Body of pancreas (tissue), 4 donors: ENCODE results near the gene PSMG3. TPM values are rescaled to one million over a fixed set of nuclear protein-coding genes. Genes with fewer than 3 reads are reported as not detected.
"Not testable (repeated sequence)": the region's sequence is repeated elsewhere in the genome, so short reads cannot be mapped to it uniquely, and the experiment has no call there.

Source experiments
- ATAC-seq: fragments of 150-250 bp; one replicate; pipeline ENCODE4 v1.9.1; 2016
- DNase-seq, 4 donors: peaks; one replicate each; pipeline ENCODE4 v3.0.0-alpha.2; 2019
- H3K27ac ChIP-seq, 4 donors: fragments of 200-600 bp; sonication (generic); 1 replicate in 3 of 4; 2 replicates in 1 of 4; pipeline versions ENCODE4 v1.5.1 to v1.6.1; 2016 to 2019; ENCODE audit warnings: mild to moderate bottlenecking in 1 of 4, mixed read lengths in 1 of 4, moderate library complexity in 1 of 4
- H3K27me3 ChIP-seq, 2 donors: fragments of 200-600 bp; sonication (generic); one replicate each; pipeline ENCODE4 v1.6.0; 2016; ENCODE audit warnings: mild to moderate bottlenecking in 1 of 2
- H3K36me3 ChIP-seq, 2 donors: fragments of 200-600 bp; sonication (generic); replicated peaks in 1 of 2; 2 replicates each; pipeline ENCODE4 v1.5.1; 2016; ENCODE audit warnings: low read depth in 2 of 2; ENCODE audit not compliant: insufficient read depth in 1 of 2
- H3K4me1 ChIP-seq: fragments of 200-600 bp; sonication (generic); one replicate; pipeline ENCODE4 v1.6.0; 2016
- H3K4me3 ChIP-seq, 2 donors: fragments of 200-600 bp; sonication (generic); 1 replicate in 1 of 2; 2 replicates in 1 of 2; pipeline ENCODE4 v1.5.1; 2016 to 2019
- H3K9me3 ChIP-seq, 3 donors: fragments of 200-600 bp; sonication (generic); 1 replicate in 2 of 3; 2 replicates in 1 of 3; pipeline ENCODE4 v1.5.1; 2016
- CTCF ChIP-seq, 7 experiments: fragments of 450-650 bp in 4 of 7; fragments of 200-600 bp in 3 of 7; sonication (generic) in 3 of 7; IDR thresholded peaks; one replicate each; pipeline ENCODE4 v1.5.1; 2016 to 2019; ENCODE audit warnings: antibody characterized with exemption in 7 of 7
- POLR2A ChIP-seq, 3 donors: fragments of 450-650 bp; IDR thresholded peaks; one replicate each; pipeline ENCODE4 v1.6.1; 2016; ENCODE audit warnings: antibody characterized with exemption in 3 of 3, mild to moderate bottlenecking in 2 of 3
- WGBS, 2 donors: methylation state at CpG; one replicate each; pipeline ENCODE4 v1.1.5; 2017; 5-methylcytosine and 5-hydroxymethylcytosine counted together
- intact Hi-C: fragments of 100-400 bp; cut with DNase I; formaldehyde crosslinking; loops from one replicate; pipeline ENCODE4 v1.15.1; 2023
- total RNA-seq, 2 donors: library from RNA; depleted of rRNA; stranded (reverse); fragments of >200 nt; gene quantifications; one replicate each; pipeline ENCODE4 v1.1.0, GENCODE V29; 2016

Gene PSMG3
- total RNA-seq, 2 donors from 2014 or later = 34.0 to 39.6 TPM

DNA sequence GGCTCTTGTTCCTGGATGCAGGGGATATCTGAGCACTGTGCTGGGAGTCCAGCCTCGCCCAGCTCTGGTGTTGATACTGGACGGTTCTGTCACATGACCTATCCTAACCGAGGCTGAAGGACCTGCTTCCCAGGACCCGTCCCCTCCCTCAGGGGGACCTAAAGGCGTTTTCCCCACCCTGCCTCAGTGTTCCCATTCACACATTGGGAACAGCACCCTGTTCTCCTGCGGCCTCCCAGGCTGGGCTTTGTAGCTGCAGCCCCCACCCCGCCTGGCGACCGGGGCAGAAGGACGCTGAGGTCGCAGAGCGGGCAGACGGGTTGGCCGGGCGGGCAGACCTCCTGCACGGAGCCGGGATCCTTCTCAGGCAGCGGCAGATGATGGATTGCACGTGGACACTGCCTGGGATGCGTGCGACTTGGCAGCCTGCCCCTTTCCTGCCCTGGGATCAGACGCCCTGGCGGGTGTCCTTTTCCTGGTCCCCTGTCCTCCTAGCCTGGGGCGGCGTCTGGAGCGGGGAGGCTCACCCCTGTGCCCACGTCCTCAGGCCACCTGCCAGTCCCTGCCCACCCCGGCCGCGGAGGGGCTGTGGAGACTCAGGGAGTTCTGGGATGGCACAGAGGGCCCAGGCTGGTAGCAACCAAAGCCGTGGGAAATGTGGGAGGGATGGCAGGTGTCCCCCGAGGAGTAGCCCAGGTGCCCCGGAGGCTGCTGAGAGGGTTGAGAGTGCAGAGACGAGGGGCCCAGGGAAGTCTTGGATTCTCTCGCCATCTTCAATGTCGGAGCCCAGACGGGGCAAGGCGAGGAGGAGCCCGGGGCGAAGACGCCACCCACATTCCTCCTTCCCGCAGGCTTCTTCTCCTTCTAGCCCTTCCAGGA lies 17.2 kb upstream of the PSMG3 start:
- Histone ChIP-seq H3K27me3 (peaks cover 0 to 3% of the 10 kb centered on the region in 2 donors), H3K4me1 (peaks cover 10% of the 10 kb centered on the region)
- intact Hi-C loops = no loop called here

GRCh38 chr7:1586126-1586826 lies 16.4 kb upstream of the PSMG3 start:
- intact Hi-C loops = no loop called here
- DNase-seq = no peak
- no peak for TF ChIP-seq CTCF (IDR thresholded peaks at IDR 0.05)
- Histone ChIP-seq H3K27ac (no peak overlapping the region), H3K9me3 (peaks cover 0 to 7% (median 0%) of the 10 kb centered on the region in 3 donors), H3K27me3 (peaks cover 0 to 3% of the 10 kb centered on the region in 2 donors), H3K4me3 (no peak overlapping the region), H3K36me3 (no peaks in the 10 kb centered on the region), H3K4me1 (peaks cover 10% of the 10 kb centered on the region)
- ATAC-seq = peak; percentile 8
- WGBS, 2 donors = 85 to 86% methylated on average over 28 to 34 of the region's 34 CpGs

More for the DNA sequence above, 17.2 kb upstream of the PSMG3 start:
- WGBS, 2 donors = 22 to 58% methylated on average over 15 to 41 of the region's 42 CpGs
- peak; percentile 41 for ATAC-seq
- DNase-seq = peak; percentile 26 to 62 (median 46)
- H3K27ac ChIP-seq = no peak overlapping the region
- TF ChIP-seq POLR2A (IDR thresholded peaks at IDR 0.05) (no peak), CTCF (IDR thresholded peaks at IDR 0.05) (no peak)
- peaks cover 0 to 7% (median 0%) of the 10 kb centered on the region in 3 donors for H3K9me3 ChIP-seq
- H3K36me3 ChIP-seq = no peaks in the 10 kb centered on the region
- H3K4me3 ChIP-seq = no peak overlapping the region

DNA sequence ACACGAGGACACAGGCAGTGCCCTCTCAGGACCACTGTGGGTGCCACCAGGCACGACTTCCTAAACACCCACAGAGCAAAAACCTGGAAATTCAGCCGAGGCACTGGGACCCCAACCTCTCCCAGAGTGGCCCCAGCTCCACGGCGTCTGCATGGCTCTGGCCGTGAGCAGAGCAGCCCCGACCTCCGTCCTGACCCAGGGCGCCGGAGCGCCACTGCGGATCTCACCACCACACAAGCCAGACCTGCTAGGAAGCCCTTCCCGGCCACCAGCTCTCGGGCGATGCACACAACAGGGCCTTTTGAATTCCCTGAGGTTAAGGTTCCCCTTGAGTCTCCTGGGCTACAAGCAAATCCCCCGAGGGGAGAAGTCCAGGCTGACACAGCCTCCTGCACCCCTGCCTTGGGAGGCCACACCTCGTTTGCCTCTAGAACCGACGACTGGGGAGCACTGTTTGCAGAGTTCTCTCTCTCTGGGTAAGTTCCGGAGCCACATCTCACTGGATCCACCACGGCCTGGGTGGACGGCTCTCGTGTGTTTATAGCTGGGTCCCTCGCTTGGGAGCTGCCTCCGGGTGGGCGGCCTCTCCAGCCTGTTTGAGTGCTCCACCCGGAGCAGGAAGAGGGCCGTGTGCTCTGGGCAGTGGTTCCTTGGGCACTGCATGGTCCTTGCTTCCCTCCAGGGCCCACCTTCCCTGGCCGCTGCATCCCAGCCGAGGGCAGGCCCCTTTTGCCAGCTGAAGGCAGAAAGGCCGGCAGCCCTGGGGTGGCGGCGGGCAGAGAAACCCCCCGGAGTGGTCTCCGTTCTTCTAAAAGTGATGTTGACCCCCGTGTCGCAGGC lies 15.5 kb upstream of the PSMG3 start:
- 88 to 90% methylated on average over 13 to 36 of the region's 37 CpGs for WGBS, 2 donors
- Histone ChIP-seq H3K27ac (no peak overlapping the region), H3K36me3 (no peaks in the 10 kb centered on the region), H3K27me3 (peaks cover 0 to 3% of the 10 kb centered on the region in 2 donors), H3K4me1 (peaks cover 10% of the 10 kb centered on the region), H3K9me3 (peaks cover 0 to 7% (median 0%) of the 10 kb centered on the region in 3 donors), H3K4me3 (no peak overlapping the region)
- intact Hi-C loops = no loop called here
- ATAC-seq (no peak), DNase-seq (no peak)
- no peak for TF ChIP-seq POLR2A (IDR thresholded peaks at IDR 0.05)
- no peak for TF ChIP-seq CTCF (IDR thresholded peaks at IDR 0.05)

DNA sequence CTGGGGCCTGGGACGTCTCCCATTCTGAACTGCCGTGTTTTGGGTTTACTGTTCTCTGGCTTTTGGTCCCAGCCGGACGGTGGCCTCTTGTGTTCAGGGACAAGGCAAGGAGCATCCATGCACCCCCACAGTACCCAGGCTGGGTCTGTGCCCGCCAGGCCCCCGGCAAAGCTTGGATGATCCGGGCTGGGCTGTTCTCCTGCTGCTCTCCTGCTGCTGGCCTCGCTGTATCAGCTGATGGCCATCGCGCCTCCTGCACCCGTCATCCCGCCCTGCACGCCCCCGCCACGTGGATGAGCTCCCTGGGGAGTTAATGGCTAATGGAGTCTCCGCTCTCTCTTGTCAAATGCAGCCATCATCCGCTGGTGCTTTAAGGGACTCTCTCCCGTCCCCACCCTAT lies 14.9 kb upstream of the PSMG3 start:
- Histone ChIP-seq H3K27ac (no peak overlapping the region), H3K9me3 (peaks cover 0 to 7% (median 0%) of the 10 kb centered on the region in 3 donors), H3K4me1 (peaks cover 10% of the 10 kb centered on the region), H3K36me3 (no peaks in the 10 kb centered on the region), H3K27me3 (no peaks in the 10 kb centered on the region), H3K4me3 (no peak overlapping the region)
- DNase-seq (no peak), ATAC-seq (no peak)
- WGBS, 2 donors = 91 to 94% methylated on average over 10 to 18 of the region's 18 CpGs
- intact Hi-C loops = loop anchor here (5.0 kb wide), 1 partner anchor 763 kb away; no protein-coding TSS in a partner anchor
- no peak for TF ChIP-seq CTCF (IDR thresholded peaks at IDR 0.05)
- no peak for TF ChIP-seq POLR2A (IDR thresholded peaks at IDR 0.05)

- ATAC-seq, H3K36me3 ChIP-seq: not testable (repeated sequence)
- intact Hi-C loops = loop anchor here (5.0 kb wide), 1 partner anchor 764 kb away; no protein-coding TSS in a partner anchor
These were observed 13.6 kb upstream of the PSMG3 start for GRCh38 chr7:1583241-1583930.

More at GRCh38 chr7:1583241-1583930, 13.6 kb upstream of the PSMG3 start:
- not testable (repeated sequence) for H3K27me3 ChIP-seq, H3K9me3 ChIP-seq, H3K4me3 ChIP-seq, H3K27ac ChIP-seq, DNase-seq
- peaks cover 16% of the 10 kb centered on the region for H3K4me1 ChIP-seq
- 83 to 87% methylated on average over 17 to 19 of the region's 19 CpGs for WGBS, 2 donors
